GM12891 (cell line): ENCODE data around the gene TSHZ3.

ENCODE experiments used
- POLR2A ChIP-seq: IDR thresholded peaks from 2 replicates; pipeline ENCODE4 v1.6.1; 2011; ENCODE audit warnings: low read depth, low read length, control low read depth
- POLR2AphosphoS5 ChIP-seq: IDR thresholded peaks from 2 replicates; pipeline ENCODE4 v1.6.1; 2011; ENCODE audit warnings: low read depth, low read length, control low read depth
- TAF1 ChIP-seq: IDR thresholded peaks from 2 replicates; pipeline ENCODE4 v1.6.1; 2011; ENCODE audit warnings: low read depth, low read length, control low read depth

DNA sequence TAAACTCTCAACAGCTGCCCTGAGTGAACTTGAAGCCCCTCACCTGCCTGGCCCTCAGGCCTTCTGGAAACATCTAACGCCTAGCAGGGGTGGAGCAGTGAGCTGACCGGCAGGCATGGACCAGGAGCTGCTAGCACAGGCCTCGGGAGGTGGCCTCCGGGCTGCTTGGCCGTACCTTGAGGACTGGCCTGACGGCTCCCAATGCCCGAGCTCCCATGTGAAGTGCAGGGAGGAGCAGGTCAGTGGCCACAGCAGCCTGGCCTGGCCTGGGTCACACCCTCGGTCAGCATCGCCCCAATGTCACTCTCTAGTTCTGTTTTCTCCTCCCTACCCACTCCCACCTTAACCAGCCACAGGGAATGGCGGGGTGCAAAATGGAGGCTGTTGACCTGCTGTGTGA lies 19.0 kb downstream of the TSHZ3 start:
- TF ChIP-seq POLR2AphosphoS5 (no peak), POLR2A (no peak), TAF1 (no peak)
